K562 (cell line): ENCODE data around the gene MYO16. TPM values are rescaled to one million over a fixed set of nuclear protein-coding genes. Genes with fewer than 3 reads are reported as not detected.

Experiments
- ARID1B ChIP-seq: fragments of 450-650 bp; IDR thresholded peaks from 2 replicates; pipeline ENCODE4 v1.6.1; 2016; ENCODE audit warnings: antibody characterized with exemption, mild to moderate bottlenecking, inconsistent platforms
- HNRNPUL1 ChIP-seq: fragments of 200-400 bp; formaldehyde crosslinking; IDR thresholded peaks from 2 replicates; pipeline ENCODE4 v1.6.1; 2017; ENCODE audit warnings: low read length
- L3MBTL2 ChIP-seq: fragments of 450-650 bp; IDR thresholded peaks from 2 replicates; pipeline ENCODE4 v1.6.1; 2016; ENCODE audit warnings: mild to moderate bottlenecking, moderate library complexity
- REST ChIP-seq, 2 experiments: fragments of 450-650 bp; formaldehyde crosslinking in 1 of 2; IDR thresholded peaks; 2 replicates each; pipeline versions ENCODE4 v1.4.0 to v1.6.1; 2014 to 2020; ENCODE audit warnings: mild to moderate bottlenecking in 2 of 2, borderline replicate concordance in 1 of 2, low read depth in 1 of 2
- TCF15 ChIP-seq: fragments of 250-450 bp; sonication (Bioruptor Pico); IDR thresholded peaks from 2 replicates; pipeline ENCODE4 v1.8.0; 2022; ENCODE audit warnings: moderate library complexity, mild to moderate bottlenecking, inconsistent platforms
- ZNF23 ChIP-seq: fragments of 250-450 bp; sonication (Bioruptor Pico); IDR thresholded peaks from 2 replicates; pipeline ENCODE4 v1.4.0; 2020; ENCODE audit warnings: mild to moderate bottlenecking
- polyA plus RNA-seq, 8 experiments: library from polyadenylated mRNA; depleted of rRNA in 4 of 8; stranded (reverse) in 5 of 8; unstranded in 3 of 8; fragments of >200 nt; fragmentation: Nextera tagmentation in 2 of 8; fragmentation: Illumina TruSeq in 1 of 8; extraction: Ambion mirVana in 2 of 8; extraction: Trizol in 1 of 8; gene quantifications; 2 replicates each; pipeline versions ENCODE4 v1.2.1 to v1.2.3, GENCODE V29; 2011 to 2014; ENCODE audit warnings: inconsistent platforms in 1 of 8, missing spikeins in 1 of 8
- total RNA-seq, 7 experiments: library from RNA; depleted of rRNA in 6 of 7; stranded (reverse); fragments of >200 nt in 6 of 7; fragmentation: Illumina TruSeq in 2 of 7; extraction: Trizol in 2 of 7; gene quantifications; 2 replicates each; pipeline versions ENCODE4 v1.2.1 to v1.2.3, GENCODE V29; 2011 to 2021; ENCODE audit warnings: low replicate concordance in 1 of 7

MYO16 gene
- total and polyA plus RNA-seq, 9 of the 15 experiments (the other 6 are each of a cell fraction or from before 2014, with no cell fraction given): 4.3 to 45.7 (median 12.1) TPM

GRCh38 chr13:108674346-108674745 lies 44.9 kb downstream of the MYO16 start (continued):
- TF ChIP-seq REST (IDR thresholded peaks at IDR 0.05; ENCODE audit: borderline replicate concordance) (no peak), REST (CRISPR knock-in tag; IDR thresholded peaks at IDR 0.05; ENCODE audit: low read depth) (no peak), HNRNPUL1 (no peak), ARID1B (no peak), L3MBTL2 (no peak), TCF15 (CRISPR knock-in tag) (no peak), ZNF23 (no peak)
